NCI-H1092 treated with DMSO at 0.1 percent for 48 hours (cell line): ENCODE measurements around the gene RICTOR.

ENCODE experiments used
- DNase-seq: peaks from one replicate; lab custom pipeline; 2025; lab: John Stamatoyannopoulos, UW

The RICTOR gene

DNA sequence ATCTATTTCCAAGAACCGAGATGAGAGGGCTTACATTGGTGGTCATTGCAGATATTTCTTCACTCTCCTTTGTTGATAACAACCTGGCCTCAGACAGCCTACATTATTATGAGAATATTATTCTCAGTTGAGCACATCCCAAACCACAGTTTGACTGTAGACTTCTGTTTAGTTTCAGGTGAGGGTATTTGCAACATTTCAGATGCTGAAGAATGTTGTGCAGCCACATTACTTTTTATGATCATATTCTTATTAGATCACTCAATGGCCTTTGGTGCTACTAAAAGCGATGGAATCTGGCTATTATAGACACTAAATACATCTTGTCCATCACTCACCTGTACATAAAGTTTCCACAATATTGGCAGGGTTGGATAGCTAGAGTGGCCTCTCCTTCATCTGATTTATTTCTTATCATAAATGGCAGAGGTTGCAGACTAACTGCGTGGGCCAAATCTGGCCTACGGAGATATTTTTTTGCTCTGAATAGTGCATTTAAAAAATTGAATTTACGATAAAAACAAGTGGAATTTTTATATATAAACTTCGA, 26.2 kb upstream of the RICTOR start:
- DNase-seq = no peak

DNA sequence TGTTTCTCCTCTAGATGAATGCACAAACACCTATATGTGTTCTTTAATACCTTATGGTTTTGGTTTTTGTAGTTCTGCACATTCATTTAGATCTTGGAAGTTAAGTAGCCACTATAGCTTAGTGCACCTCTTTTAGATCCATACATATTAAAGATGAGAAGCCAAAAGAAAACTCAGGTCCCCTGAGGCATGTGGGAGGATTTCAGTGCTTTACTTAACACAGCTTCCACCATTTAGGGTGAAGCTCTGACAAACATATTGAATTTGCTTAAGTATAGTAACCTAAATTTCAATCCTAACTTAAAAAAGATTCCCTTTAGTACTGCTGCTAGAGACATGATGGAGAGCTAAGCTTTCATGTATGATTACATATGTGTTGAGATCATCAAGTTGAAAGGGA, 25.6 kb upstream of the RICTOR start:
- DNase-seq = no peak

DNA sequence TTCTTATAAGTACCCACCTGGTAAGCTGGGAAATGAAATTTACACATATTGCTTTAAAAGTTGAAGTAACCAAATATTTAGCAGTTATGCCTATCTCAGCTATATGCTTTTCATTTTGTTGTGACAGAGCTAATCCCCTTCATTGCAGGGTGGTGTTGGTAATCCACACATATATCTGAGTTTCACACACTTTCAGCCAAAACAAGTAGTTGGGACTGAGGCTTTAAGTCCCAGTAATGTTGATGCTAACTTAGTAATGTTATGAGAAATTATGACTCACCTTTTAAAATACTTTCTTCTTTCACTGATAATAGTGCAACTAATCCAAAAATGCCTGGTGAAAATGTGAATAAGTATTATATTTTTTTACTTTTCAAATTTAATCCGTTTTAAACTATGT, 19.2 kb upstream of the RICTOR start:
- no peak for DNase-seq

DNA sequence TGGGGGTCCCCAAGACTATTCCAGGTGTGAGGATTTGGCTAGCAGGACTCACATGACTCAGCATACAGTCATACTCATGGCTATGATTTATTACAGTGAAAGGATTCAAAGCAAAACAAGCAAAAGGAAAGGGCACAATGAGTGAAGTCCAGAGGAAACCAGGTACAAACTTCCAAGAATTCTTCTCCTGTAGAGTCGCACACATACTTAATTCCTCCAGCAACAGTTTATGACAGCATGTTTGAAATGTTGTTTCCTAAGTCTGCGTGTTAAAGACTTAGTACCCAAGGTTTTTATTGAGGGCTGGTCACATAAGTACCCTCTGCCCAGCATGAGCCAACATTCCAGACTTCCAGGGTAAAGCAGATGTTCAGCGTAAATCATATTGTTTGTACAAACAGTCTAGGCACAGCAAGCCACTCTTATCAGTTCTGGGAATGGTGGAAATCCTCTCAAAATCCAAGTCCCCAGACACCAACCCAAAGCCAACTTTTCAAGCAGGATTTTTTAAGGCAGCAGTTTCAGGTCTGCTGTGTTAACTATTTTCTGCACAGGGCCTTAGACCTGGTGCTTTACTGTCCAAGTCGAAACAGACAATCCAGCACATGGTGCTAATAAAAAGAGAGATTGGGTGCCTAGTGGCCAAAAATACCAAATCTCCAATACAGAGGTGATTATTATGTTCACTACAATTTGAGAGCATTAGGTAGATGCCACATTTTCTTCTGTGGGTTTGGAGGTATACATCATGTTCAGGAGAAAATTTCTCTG, 18.6 kb upstream of the RICTOR start:
- no peak for DNase-seq

DNA sequence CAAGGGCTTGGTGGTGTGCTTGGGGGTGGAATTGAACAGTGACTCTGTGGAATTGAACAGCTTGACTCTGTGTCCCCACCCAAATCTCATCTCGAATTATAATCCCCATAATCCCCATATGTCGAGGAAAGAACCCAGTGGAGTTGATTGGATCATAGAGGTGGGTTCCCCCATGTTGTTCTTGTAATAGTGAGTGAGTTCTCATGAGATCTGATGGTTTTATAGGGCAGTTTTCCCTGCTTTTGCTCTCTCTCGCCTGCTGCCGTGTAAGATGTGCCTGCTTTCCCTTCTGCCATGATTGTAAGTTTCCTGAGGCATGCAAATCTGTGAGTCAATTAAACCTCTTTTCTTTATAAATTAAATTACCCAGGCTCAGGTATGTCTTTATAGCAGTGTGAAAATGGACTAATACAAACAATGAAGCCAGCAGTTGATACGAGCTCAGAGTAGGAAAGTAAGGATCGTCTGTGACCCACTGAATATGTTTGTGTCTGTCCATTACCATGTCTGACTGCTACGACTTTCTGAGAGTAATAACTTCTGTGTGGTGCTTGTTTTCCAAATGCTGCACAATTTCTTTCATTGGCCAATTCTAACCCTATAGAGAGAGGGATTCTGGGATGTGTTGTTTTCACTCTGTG, 17.9 kb upstream of the RICTOR start:
- DNase-seq = no peak

DNA sequence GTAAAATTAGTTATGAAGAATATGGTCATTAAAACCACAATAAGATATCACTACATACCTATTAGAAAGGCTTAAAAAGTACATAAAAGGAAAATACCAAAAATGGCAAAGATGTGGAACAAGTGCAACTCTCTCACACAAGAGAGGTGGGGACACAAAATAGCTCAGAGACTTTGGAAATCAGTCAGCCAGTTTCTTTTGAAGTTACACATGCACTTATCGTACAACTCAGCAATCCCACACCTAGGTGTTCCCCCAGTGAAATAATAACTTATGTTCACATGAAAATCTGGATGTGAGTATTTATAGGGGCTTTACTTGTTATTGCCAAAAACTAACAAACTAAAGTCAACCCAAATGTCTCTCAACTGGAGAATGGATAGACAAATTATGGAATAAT, 9.8 kb upstream of the RICTOR start:
- DNase-seq = no peak

DNA sequence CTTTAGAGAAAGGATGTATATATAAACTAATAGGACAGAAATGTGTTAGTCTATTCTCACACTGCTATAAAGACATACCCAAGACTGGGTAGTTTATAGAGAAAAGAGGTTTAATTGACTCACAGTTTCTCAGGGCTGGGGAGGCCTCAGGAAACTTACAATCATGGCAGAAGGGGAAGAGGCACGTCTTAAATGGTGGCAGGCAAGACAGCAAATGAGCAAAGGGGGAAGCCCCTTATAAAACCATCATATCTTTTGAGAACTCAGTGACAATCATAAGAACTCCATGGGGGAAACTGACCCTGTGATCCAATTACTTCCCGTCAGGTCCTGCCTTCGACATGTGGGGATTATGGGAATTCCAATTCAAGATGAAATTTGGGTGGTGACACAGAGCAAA, 8.8 kb upstream of the RICTOR start:
- DNase-seq = no peak

DNA sequence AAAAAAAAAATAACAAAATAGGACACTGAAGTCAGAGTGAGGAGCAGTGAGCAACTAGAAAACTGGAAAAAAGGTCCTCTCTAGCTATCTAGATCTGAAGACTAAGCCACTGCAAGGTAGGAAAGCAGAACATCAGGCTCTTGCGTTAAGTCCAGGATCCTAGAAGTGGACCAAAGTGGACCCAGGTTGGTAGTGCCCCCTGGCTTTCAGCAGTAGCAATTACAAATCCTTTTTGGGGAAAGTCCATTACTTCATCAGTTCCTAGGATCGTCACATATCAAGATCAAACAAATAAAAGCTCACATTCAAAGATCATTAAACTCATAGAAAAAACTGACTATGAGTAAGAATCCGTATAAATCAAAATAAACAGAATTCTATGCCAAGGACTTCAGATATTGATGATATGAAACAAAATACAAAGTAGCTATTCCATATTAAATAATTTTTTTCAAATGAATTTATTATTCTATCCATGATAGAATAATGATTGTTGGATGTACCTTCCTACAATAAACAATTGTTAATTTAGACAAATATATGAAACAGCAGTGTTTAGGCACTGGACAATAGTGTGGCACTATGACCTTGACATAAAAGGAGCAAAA, 6.5 kb upstream of the RICTOR start:
- peak; percentile 22 for DNase-seq

DNA sequence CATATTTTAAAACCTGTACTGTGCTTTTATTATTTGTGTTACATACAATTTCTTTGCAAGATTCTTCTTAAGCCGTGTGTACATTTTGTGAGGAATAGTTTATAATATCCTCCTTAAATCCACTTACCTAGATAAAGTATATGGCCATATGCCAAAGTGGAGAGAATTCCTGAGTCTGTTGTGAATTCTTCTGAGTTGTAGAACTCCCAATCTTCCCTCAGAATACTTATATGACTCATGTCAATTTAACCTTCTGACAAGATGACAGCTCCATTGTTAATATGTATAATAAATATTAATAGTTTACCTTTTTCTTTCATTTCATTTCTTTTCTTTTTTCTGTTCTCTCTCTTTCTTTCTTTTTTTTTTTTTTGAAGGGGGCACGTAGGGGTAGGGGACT, 6.0 kb upstream of the RICTOR start:
- DNase-seq = no peak

DNA sequence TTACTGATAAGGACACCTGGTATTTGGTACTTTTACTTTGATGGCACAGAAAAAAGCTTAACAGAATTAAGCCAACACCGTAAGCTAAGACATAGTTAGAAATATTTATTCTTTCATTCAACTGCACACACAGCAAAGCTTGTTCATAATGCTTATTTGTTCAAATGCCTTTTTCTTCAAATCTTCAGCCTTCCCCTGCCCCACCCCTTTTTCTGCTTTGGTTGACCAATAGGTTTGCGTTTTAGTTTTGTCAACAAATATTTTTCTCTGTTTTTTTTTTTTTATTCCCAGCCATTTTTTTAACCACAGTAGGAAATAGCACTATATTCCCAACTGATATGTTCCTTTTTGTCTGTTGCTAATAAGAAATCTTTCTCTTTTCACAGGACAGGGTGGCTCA, 4.9 kb upstream of the RICTOR start:
- DNase-seq = no peak

DNA sequence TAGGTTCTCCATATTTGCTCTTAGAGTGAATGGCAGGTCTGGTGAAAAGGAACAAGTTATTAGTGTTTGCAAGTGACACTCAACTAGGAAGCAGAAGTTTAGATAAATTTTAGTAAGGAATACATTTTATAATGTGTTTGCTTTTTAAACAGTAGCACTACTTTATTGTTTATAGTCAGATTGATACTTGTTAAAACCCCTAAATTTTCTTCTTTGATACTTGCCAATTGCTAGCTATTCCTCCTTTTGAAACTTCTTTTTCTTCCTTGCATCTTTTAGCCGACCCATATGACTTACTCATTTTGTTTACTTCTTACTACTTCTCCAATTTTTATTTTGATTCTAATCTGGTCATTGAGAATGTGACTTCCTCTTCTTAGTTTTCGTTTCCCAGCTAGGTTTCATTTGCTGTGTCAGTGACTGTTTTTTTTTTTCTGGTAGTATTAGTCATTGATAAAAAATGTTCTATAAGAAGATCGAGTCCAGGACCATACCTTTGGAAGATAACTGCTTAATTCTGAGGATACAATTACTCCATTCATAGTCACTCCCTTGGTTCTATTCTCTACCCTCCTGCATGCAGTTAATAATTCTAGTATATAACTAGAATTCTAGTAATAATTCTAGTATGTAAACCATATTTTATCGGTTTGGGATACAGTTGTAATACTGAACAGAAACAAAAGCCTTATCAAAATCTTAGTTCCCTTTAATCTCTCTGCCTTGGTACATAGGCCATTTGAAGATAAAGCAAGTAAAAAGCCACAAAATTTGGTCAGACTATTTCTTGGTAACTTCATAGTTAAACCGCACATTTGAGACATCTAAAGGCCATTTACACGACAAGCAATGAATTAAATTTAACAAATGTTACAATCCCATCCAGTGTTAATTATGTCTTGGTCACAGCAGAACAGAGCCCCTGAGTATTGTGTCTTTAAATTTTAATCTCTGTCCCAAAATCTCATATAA, 2.8 kb upstream of the RICTOR start:
- no peak for DNase-seq

DNA sequence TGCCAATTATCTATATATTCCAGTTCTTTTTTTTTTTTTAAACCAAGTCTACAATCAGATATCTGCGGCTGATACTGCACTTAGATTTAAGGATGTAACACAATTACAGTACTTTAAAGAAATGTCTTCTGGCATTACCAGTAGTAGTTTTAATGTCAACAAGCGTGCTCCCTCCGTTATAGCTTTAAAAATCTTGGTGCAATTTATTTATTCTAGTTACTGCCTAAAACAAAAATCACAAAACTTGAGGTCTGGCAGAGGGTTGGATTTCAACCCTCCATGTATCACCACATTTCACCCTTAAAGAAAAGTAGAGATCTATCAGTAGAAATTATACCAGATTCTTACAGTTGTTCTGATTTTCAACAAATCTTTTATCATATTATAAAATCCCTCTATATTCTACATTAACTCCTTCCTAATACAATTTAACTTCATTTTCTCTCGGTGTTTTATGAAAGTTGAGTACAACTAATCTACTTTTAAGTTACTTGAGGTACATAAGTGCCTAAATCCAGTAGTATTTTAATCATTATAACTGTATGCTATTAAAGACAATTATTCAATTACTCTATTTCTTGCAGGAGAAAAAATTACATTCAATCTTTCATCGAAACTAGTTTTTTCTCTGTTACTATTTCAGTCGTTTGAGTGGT, 2.0 kb upstream of the RICTOR start:
- DNase-seq = no peak

DNA sequence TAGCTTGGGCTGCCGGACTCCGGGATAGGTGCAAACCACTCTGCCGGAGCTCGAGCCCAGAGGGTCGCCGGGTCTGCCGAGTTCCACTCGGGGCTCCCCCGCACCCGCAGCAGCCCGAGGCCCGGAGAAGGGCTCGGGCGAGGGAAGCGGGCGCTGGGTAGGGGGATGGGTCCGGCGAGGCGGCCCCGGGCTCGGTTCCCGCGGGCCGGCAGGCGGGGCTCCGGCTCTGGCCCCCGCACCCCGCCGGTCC, 507 bp downstream of the RICTOR start:
- no peak for DNase-seq

DNA sequence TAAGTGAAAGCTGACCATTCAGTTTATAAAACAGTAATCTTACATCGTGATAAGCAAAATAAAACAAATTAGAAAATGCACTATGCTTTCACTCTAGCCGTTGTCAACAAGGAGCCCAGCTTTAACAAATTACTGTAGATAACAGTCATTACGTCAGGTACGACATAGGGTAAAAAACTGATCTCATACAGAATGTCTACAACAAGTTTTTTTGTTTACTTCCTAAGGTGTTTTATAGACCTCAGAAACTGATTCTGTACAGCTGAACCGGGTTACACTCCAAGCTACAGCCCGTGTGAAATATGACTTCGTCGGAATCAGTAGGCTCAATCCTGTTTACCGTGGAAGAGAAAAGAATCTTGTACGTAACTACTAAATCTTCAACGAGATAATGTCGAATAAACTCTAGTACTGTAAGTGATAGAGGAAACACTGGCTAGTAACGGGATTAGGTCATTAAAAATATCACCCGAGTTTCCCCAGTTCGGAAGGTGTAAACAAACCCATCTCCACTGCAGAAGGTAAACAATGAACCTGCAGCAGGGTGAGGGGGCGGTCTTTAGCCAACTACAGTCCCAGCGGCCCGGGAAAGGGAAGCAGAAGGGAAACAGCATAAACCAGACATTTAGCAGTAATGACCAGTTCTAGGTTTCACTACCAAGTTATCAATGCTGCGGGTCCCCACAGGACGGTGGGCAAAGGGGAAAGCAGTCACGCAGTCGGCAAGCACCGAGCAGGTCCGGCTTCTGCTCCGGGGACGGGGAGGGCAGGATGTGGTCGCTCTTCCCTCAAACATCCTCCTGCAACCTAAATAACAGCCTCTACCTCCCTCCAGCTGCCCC, 1.1 kb downstream of the RICTOR start:
- DNase-seq = peak; percentile 53

DNA sequence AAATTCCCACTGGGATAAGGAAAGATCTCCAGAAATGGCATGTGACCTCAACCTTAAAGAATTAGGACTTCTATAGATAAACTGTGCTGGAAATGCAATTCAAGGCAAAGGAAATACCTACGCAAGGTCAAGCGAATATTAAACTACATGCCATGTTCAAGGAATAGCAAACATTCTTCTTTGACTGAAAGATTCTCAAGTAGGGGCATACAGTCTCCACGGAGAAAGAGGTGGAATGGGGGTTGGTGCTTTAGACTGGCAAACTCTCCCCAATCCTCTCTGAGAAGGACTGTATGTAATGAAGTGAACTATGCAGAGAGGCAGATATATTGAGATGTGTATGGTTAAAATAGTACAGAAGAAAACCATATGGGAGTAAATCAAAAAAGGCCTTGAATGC, 6.1 kb downstream of the RICTOR start:
- DNase-seq = no peak

DNA sequence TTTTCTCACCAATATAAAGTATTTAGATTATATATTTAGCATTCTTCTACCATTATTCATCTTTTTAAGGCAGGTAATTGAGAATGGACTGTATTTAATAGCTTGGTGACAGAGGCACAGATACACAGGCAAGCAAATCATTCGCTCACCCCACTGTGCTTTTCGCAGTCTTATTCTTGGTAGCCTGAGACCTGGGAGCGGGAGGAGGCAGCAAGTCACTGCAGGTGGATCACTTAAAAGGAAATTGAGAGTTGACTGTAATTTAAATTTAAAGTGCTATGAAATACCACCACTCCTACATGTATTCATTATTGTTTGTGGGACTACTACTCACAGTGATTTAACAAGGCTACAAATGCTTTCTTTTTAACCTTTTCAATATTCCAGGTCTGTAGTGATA, 9.7 kb downstream of the RICTOR start:
- DNase-seq = no peak

DNA sequence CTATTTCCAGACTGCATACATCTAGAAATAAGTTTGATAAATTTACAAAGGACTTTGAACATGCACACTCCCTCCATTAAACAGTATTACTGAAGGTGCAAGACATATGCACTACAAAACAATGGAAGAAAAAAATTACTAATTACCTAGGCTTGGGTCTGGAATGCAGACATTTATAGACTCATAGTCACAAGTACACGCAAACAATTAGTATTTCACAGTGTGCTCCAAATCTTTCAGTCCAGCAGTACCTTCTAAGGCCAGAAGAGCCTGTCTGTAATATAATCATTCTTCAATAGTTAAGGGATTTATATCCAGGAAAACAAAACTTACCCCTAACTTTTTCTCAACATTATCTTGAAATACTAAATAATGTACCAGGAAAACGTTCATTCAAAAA, 11.2 kb downstream of the RICTOR start:
- no peak for DNase-seq

DNA sequence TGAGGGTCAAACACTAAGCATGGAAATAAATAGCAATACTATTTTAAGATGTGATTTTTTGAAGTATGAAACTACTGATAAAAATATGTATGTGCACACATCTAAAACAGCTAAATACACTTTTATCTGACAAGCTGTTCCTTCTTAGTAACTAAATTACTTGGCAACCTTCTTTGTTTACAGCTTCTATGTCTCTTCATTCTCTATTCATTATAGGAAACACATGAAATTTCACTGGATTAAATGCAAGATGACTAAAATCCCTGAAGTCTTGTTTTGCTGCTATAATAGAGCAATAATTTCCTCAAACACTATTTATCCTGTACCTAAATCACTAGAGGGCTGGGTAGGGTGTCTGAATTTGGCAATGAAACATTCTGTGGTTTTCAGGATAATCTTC, 11.7 kb downstream of the RICTOR start:
- no peak for DNase-seq

DNA sequence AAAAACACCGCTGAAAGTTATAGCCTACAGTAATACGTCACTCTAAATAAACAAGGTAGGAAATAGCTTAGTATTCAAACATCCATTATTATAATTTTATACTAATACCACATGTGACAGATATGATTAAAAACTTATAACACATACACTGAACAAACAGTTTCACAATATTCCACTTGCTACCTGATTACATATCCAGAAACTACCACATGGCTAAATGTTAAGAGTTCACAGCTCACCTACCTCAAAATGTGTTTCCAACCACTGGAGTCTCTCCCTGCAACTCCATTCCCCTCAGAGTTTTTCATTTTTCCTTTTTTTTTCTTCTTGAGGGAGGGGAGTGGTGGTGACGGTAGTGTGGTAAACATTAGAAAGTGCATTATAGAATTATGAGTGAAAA, 12.1 kb downstream of the RICTOR start:
- no peak for DNase-seq

DNA sequence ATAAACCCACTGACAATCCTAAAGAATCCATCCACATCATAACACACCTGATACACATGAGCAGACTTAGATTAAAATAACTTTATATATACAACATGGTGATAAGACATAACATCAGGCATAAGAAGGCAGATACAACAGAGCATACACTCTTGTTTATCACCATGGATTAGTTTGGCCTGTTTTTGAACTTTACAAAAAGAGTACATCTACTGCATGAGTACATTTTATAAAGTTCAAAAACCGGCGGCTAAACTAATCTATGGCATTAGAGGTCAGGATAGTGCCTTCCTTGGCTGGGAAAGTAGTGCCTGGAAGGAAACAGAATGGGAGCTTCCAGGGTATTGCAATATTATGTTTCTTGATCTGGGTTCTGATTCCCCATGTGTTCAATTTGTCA, 15.1 kb downstream of the RICTOR start:
- no peak for DNase-seq
